Astrocyte (in vitro differentiated cells and primary cell): ENCODE data around the gene RAB26. TPM values are rescaled to one million over a fixed set of nuclear protein-coding genes. Genes with fewer than 3 reads are reported as not detected.

Experiments used
- DNase-seq: peaks from one replicate; pipeline ENCODE4 v3.0.0-alpha.2; 2010; ENCODE audit warnings: low read depth
- FAIRE-seq: peaks from 2 replicates; lab custom pipeline; 2011; peaks lifted over from hg19 to GRCh38; lab: Jason Lieb, UNC
- H2AFZ ChIP-seq: 2 replicates; pipeline ENCODE4 v1.6.0; 2012; ENCODE audit warnings: low read depth, low read length, inconsistent platforms
- H3K27ac ChIP-seq: 2 replicates; pipeline ENCODE4 v1.5.1; 2011; ENCODE audit warnings: low read depth, low read length, inconsistent platforms
- H3K27me3 ChIP-seq: 2 replicates; pipeline ENCODE4 v1.6.0; 2011; ENCODE audit warnings: low read length, inconsistent platforms; ENCODE audit not compliant: insufficient read depth
- H3K36me3 ChIP-seq: 2 replicates; pipeline ENCODE4 v1.5.1; 2011; ENCODE audit warnings: low read length, inconsistent platforms; ENCODE audit not compliant: insufficient read depth
- H3K4me1 ChIP-seq: 2 replicates; pipeline ENCODE4 v1.5.1; 2011; ENCODE audit warnings: low read length, inconsistent platforms; ENCODE audit not compliant: insufficient read depth
- H3K4me2 ChIP-seq: 2 replicates; pipeline ENCODE4 v1.6.0; 2012; ENCODE audit warnings: low read length, inconsistent platforms
- H3K4me3 ChIP-seq: 2 replicates; pipeline ENCODE4 v1.5.1; 2011; ENCODE audit warnings: low read depth, mild to moderate bottlenecking, low read length, inconsistent platforms; ENCODE audit not compliant: insufficient read depth
- H3K79me2 ChIP-seq: 2 replicates; pipeline ENCODE4 v1.6.0; 2012; ENCODE audit warnings: mild to moderate bottlenecking, low read length, inconsistent platforms; ENCODE audit not compliant: insufficient read depth
- H3K9ac ChIP-seq: 2 replicates; pipeline ENCODE4 v1.6.0; 2012; ENCODE audit warnings: mild to moderate bottlenecking, low read length, inconsistent platforms
- H3K9me3 ChIP-seq: 2 replicates; pipeline ENCODE4 v1.5.1; 2012; ENCODE audit warnings: low read depth, mild to moderate bottlenecking, low read length, inconsistent platforms; ENCODE audit not compliant: insufficient read depth
- H4K20me1 ChIP-seq: 2 replicates; pipeline ENCODE4 v1.6.0; 2012; ENCODE audit warnings: low read length, inconsistent platforms; ENCODE audit not compliant: insufficient read depth
- H3K27ac Mint-ChIP-seq: one replicate; pipeline ENCODE4 v1.8.0; 2021; ENCODE audit warnings: mild to moderate bottlenecking, mixed read lengths; ENCODE audit not compliant: unreplicated experiment
- H3K27me3 Mint-ChIP-seq: one replicate; pipeline ENCODE4 v1.8.0; 2021; ENCODE audit warnings: low read depth, mixed read lengths; ENCODE audit not compliant: unreplicated experiment
- H3K36me3 Mint-ChIP-seq: one replicate; pipeline ENCODE4 v1.8.0; 2021; ENCODE audit warnings: low read depth, mixed read lengths; ENCODE audit not compliant: unreplicated experiment
- H3K4me1 Mint-ChIP-seq: one replicate; pipeline ENCODE4 v1.8.0; 2021; ENCODE audit warnings: low read depth, mixed read lengths; ENCODE audit not compliant: unreplicated experiment
- H3K4me3 Mint-ChIP-seq: one replicate; pipeline ENCODE4 v1.8.0; 2021; ENCODE audit warnings: mild to moderate bottlenecking, moderate library complexity, mixed read lengths; ENCODE audit not compliant: unreplicated experiment
- H3K9me3 Mint-ChIP-seq: one replicate; pipeline ENCODE4 v1.8.0; 2021; ENCODE audit warnings: mild to moderate bottlenecking, mixed read lengths; ENCODE audit not compliant: unreplicated experiment
- CTCF ChIP-seq: IDR thresholded peaks from 2 replicates; pipeline ENCODE4 v1.5.1; 2011; ENCODE audit warnings: low read depth, mild to moderate bottlenecking, inconsistent platforms, low read length, moderate library complexity; ENCODE audit not compliant: insufficient read depth
- EZH2 ChIP-seq: IDR thresholded peaks from 2 replicates; pipeline ENCODE4 v1.6.1; 2012; ENCODE audit warnings: mild to moderate bottlenecking, low read length, inconsistent platforms; ENCODE audit not compliant: insufficient read depth
- total RNA-seq: library from RNA; stranded (reverse); gene quantifications from 2 replicates; pipeline ENCODE4 v1.2.1, GENCODE V29; 2021

Gene RAB26
- total RNA-seq, 1 donor from 2014 or later: 1.4 TPM

- Histone ChIP-seq H3K36me3 (peaks cover 7% of the 10 kb centered on the region), H3K4me3 (no peak overlapping the region), H3K4me2 (peak overlapping the region; percentile 92), H3K9me3 (no peaks in the 10 kb centered on the region), H3K4me1 (peaks cover 61% of the 10 kb centered on the region), H3K9ac (peak overlapping the region; percentile 93), H3K27ac (no peak overlapping the region), H2AFZ (no peak overlapping the region), H3K79me2 (peaks cover 92% of the 10 kb centered on the region), H3K27me3 (no peaks in the 10 kb centered on the region), H4K20me1 (peaks cover 89% of the 10 kb centered on the region)
- H3K4me3 Mint-ChIP-seq: peak overlapping the region; percentile 96
- peaks cover 8% of the 10 kb centered on the region for H3K36me3 Mint-ChIP-seq
- peaks cover 16% of the 10 kb centered on the region for H3K4me1 Mint-ChIP-seq
- TF ChIP-seq CTCF (no peak), EZH2 (no peak)
- H3K9me3 Mint-ChIP-seq: no peaks in the 10 kb centered on the region
- FAIRE-seq (no peak), DNase-seq (no peak)
- no peaks in the 10 kb centered on the region for H3K27me3 Mint-ChIP-seq
- peak overlapping the region; percentile 84 for H3K27ac Mint-ChIP-seq
Measured at GRCh38 chr16:2157480-2158261, 9.2 kb downstream of the RAB26 start.

DNA sequence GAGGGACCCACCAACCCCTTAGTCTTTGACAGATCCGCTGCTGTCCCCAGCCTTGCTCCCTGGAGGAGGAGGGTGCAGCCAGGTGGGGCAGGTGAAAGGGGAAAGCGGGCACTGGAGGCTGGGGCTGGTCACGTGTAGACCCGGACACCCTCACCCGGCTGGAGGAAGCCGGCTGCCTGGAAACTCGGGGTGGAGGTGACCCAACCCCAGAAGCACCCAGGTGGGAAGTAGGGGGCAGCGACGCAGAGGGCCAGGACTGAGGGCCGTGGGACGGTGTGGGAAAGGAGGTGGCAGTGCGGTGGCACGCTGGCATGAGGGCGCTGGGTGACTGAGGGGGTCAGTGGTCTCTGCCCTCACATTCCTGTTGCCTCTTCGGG lies 9.8 kb downstream of the RAB26 start:
- peak overlapping the region; percentile 18 for H3K27ac Mint-ChIP-seq

More for the DNA sequence above, 9.8 kb downstream of the RAB26 start:
- Mint-ChIP-seq H3K27me3 (no peaks in the 10 kb centered on the region), H3K9me3 (no peaks in the 10 kb centered on the region), H3K4me3 (no peak overlapping the region), H3K4me1 (peaks cover 18% of the 10 kb centered on the region), H3K36me3 (peaks cover 8% of the 10 kb centered on the region)
- peaks cover 89% of the 10 kb centered on the region for H4K20me1 ChIP-seq
- TF ChIP-seq EZH2 (no peak), CTCF (no peak)
- H3K79me2 ChIP-seq: peaks cover 92% of the 10 kb centered on the region
- H3K4me1 ChIP-seq: peaks cover 56% of the 10 kb centered on the region
- peak overlapping the region; percentile 92 for H3K4me2 ChIP-seq
- H3K4me3 ChIP-seq: no peak overlapping the region
- H2AFZ ChIP-seq: no peak overlapping the region
- peaks cover 7% of the 10 kb centered on the region for H3K36me3 ChIP-seq
- no peaks in the 10 kb centered on the region for H3K27me3 ChIP-seq
- H3K27ac ChIP-seq: no peak overlapping the region
- H3K9ac ChIP-seq: peak overlapping the region; percentile 93
- no peak for DNase-seq
- FAIRE-seq: no peak
- no peaks in the 10 kb centered on the region for H3K9me3 ChIP-seq
